IPS-18c (cell line): ENCODE measurements around the gene ACTBL2.
"Not testable (repeated sequence)": the region's sequence is repeated elsewhere in the genome, so short reads cannot be mapped to it uniquely, and the experiment has no call there.

Source experiments
- H3K4me3 ChIP-seq: 2 replicates; pipeline ENCODE4 v1.7.0; 2013; ENCODE audit warnings: low read depth, mild to moderate bottlenecking, low read length, moderate library complexity; ENCODE audit not compliant: insufficient read depth
- H3K9me3 ChIP-seq: one replicate; pipeline ENCODE4 v1.6.1; 2013; ENCODE audit warnings: mild to moderate bottlenecking, low read length, moderate library complexity; ENCODE audit not compliant: control insufficient read depth, insufficient read depth

ACTBL2 gene

DNA sequence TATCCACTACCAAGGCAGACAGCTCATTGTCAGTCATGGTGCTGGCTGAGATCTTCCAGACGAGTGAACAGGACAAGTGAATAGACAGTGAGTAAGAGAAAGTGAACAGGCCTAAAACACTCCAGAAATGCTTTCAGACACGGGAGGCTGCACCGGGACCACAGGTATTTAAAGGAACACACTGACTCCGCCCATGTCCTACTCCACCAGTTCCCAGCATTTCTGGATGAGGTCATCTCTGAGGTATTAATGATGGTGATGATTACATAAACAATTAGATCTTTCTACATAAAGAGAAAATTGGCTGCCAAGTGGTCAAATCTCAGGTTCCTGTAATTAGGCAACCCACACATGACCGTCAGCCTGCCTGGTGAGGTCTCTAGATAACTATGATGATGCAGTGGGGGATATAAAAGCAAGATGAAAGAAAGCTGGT is at the start of gene ACTBL2:
Gene ACTBL2 (minus strand): TSS at position 141 of the 436 bp plus-strand sequence. CDS start 104 bp downstream, at position 37.
- Histone ChIP-seq H3K9me3 (no peaks in the 10 kb centered on the region), H3K4me3 (no peak within 1 kb of the TSS)

- H3K4me3 ChIP-seq: no peak overlapping the region
- no peaks in the 10 kb centered on the region for H3K9me3 ChIP-seq
Measured at GRCh38 chr5:57531333-57531732, 48.7 kb upstream of the ACTBL2 start.

GRCh38 chr5:57529864-57530263 is 47.3 kb upstream of the ACTBL2 start:
- H3K9me3 ChIP-seq: no peaks in the 10 kb centered on the region
- H3K4me3 ChIP-seq: no peak overlapping the region

DNA sequence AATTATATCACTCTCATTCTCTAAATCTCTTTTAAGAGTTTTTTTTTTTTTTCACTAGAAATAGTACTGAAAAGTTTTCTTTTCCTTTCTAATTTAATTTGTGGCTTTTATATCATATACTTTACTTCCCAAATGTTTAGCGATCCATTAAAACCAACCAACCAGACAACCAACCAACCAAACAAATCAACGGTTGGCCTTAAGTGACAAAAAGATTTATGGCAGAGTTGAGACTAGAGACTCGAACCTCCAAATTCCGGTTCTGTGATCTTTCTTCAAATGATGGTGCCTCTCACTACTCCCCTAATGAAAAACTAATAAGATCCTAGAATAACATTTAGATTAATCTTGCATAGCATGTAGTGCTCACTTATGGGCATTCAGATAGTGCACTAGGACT is 45.3 kb upstream of the ACTBL2 start:
- H3K4me3 ChIP-seq: no peak overlapping the region
- H3K9me3 ChIP-seq: no peaks in the 10 kb centered on the region

DNA sequence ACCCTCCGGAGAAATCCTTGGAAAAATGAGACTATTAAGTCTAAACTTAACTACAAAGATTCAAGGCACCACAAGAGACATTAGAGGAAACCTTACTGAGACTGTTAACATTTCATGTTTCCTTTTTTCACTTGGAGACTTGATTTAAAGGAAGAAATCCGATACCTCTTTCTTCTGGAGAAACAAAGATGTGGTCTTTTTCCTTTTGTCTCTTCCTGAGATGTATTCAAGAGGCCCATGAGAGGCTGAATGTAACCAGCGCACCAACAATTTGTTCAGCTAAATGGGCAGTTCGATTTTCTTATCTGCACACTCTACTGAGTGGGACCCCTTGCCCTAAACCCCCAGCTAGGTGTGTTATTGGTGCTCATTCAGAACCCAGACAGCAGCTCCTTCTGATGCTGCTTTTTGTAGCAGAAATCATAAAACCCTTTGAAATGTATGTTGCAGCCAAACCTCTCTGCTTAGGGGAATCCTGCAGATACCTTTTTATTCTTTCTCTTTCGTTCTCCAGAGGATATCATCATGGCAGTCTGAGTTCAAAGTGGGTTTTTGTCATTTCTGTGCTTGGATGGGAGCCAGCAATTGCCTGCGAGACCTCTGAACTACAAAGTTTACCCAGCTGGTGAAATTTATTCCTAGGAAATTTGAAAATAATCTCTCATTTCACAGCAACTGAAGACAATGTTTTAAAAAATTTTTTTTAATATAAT is 41.9 kb upstream of the ACTBL2 start:
- Histone ChIP-seq H3K9me3 (peaks cover 7% of the 10 kb centered on the region), H3K4me3 (no peak overlapping the region)

DNA sequence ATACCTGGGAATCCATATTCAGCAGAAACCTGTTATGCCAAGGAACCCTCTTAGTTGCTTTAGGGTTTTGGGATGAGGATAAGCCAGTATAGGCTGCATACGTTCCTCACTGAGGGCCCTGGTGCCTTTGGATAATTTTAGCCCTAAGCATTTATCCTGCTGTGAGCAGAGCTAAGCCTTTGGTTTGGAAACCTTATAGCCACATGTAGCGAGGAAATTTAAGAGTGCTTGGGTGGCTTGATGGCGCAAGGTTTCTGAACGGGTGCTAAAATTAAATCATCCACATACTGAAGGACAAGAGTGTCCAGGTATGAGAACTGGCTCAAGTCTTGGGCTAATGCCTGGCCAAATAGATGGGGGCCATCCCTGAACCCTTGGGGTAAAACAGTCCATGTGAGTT is 39.9 kb upstream of the ACTBL2 start:
- not testable (repeated sequence) for H3K9me3 ChIP-seq, H3K4me3 ChIP-seq

DNA sequence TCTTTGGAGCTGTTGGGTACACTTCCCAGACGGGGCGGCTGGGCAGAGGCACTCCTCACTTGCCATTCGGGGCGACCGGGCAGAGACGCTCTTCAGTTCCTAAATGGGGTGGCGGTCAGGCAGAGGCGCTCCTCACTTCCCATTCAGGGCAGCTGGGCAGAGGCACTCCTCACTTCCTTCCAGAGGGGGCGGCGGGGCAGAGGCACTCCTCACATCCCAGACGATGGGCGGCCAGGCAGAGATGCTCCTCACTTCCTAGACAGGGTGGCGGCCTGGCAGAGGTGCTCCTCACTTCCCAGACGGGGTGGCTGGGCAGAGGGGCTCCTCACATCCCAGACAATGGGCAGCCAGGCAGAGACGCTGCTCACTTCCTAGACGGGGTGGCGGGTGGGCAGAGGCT is 35.8 kb upstream of the ACTBL2 start:
- H3K9me3 ChIP-seq, H3K4me3 ChIP-seq: not testable (repeated sequence)

- Histone ChIP-seq H3K9me3 (peaks cover 9% of the 10 kb centered on the region), H3K4me3 (no peak overlapping the region)
Measured at GRCh38 chr5:57517250-57517649, 34.6 kb upstream of the ACTBL2 start.

GRCh38 chr5:57513785-57514184 is 31.2 kb upstream of the ACTBL2 start:
- H3K9me3 ChIP-seq: peaks cover 2% of the 10 kb centered on the region

GRCh38 chr5:57511321-57511720 is 28.7 kb upstream of the ACTBL2 start:
- Histone ChIP-seq H3K9me3 (no peaks in the 10 kb centered on the region), H3K4me3 (no peak overlapping the region)

More at GRCh38 chr5:57513785-57514184, 31.2 kb upstream of the ACTBL2 start:
- H3K4me3 ChIP-seq: no peak overlapping the region

DNA sequence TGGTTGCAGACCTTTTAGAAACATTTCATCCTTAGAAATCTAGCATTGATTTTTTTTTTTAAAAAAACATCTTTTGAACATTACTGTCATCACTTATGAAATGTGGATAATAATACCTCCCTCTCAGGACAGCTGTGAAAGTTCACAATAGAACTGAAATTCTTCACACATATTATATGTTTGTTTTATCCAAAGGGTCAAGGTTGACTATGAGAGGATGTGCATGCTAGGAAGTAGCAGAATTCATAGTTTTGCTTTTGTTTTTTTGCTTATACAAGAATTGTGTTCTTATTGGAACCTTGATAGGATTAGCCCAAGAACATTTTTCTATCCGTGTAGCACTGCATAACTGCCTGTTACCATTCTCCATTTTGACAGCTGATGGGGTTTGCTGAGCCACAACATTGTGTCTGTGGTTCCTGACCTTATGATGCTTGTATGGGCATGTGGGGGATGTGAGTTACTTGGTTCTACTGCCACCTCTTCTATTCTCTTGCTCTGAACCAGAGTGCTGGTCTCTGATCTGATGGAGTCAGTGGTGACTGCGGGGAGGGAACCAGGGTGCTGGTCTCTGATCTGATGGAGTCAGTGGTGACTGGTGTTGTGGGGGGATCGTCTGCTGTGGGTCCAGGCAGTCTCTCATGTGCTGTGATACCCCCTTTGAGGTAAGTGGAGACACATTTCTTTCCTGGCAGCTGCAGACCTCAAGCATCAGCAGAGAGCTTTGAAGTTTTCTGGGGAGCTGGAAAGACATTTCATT is 27.1 kb upstream of the ACTBL2 start:
- no peak overlapping the region for H3K4me3 ChIP-seq

GRCh38 chr5:57508211-57508610 is 25.6 kb upstream of the ACTBL2 start:
- H3K4me3 ChIP-seq: no peak overlapping the region
- H3K9me3 ChIP-seq: no peaks in the 10 kb centered on the region

More for the DNA sequence above, 27.1 kb upstream of the ACTBL2 start:
- H3K9me3 ChIP-seq: no peaks in the 10 kb centered on the region

DNA sequence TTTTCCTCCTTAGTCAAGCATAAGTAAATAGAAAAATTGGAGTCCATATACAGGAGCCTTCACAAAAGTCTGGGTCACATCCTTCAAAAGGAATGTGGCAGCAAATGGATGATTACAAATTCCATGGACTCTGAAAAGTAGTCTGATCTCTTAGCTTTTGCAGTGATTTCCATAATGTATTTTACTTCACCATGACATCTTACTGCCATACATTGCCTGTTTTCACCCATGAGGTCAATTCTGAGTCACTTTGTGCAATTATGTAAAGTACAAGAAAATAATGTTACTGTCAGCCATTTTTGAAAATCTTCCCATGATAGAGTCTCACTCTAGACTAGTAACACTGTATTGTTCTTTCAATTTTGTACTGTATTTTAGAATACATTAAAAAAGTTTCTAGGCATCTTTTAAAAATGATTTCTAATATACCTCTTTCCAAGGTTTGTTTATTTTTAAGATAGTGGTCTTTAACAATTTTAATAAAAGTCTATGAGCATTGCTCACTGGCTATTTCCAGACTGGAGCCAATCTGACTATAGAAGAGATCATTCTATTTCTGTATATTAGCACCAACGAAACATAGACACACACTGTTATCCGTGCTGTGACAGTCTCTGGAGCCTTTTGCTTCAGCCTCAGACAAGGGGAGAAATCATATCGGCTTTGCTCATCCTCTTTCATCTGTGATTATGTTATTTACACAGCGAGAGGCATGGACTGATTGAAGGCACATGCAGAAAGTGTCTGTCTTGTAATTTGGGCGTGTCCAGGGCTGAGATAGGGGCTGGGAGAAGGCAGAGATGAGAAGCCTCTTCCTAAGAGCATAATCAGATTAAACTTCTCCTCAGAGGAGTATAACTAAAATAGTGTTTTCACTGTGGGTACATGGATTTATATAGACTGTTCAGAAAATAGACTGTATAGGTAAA is 22.9 kb upstream of the ACTBL2 start:
- Histone ChIP-seq H3K4me3 (no peak overlapping the region), H3K9me3 (no peaks in the 10 kb centered on the region)

DNA sequence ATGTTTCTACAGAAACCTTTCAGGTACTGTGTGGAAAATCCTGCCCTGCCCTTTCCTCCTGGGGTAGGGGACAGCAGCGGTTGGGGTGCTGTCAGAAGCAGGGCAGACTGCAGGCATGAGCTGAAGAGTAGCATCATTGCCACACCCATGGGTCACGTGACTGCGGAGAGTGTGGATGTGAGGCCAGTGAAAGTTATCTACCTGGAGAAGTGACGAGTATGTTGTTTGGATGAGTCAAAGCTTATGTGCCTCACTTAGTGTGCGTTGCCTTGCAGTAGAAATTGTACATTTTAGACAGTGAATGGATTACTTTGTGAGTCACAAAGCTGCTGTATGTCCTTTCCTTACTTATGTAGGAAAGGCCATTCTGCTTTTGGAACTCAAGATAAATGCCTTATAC is 21.7 kb upstream of the ACTBL2 start:
- Histone ChIP-seq H3K4me3 (no peak overlapping the region), H3K9me3 (no peaks in the 10 kb centered on the region)

DNA sequence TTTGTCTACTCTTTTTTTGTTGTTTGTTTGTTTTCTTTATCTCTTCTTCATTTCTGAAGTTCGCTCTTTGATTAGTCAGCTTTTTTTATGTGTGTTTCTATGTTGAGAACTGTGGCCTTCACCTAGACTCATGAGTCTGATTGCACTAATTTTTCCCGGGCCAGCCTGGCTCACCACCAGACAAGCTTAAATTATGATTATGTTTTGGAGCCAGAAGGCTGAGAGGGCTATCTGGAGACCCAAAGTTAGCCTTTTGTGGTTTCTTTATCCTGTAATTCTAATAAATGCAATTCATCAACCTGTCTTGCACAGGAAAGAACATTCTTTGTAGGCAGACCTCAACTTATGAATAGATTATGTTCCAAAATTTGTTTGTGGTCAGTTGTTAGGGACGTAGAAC is 20.8 kb upstream of the ACTBL2 start:
- no peaks in the 10 kb centered on the region for H3K9me3 ChIP-seq
- no peak overlapping the region for H3K4me3 ChIP-seq

- H3K4me3 ChIP-seq: no peak overlapping the region
- H3K9me3 ChIP-seq: no peaks in the 10 kb centered on the region
Measured at GRCh38 chr5:57501414-57502201, 19.0 kb upstream of the ACTBL2 start.
